HG03378 (cell line): Measurements from ENCODE around the gene JMJD6.
"Not testable (repeated sequence)": the region's sequence is repeated elsewhere in the genome, so short reads cannot be mapped to it uniquely, and the experiment has no call there.

Experiments used
- ATAC-seq: cut with Tn5 transposase; IDR thresholded peaks from one replicate; pipeline ENCODE4 v1.9.1; 2021; ENCODE audit warnings: mild to moderate bottlenecking, moderate library complexity; ENCODE audit not compliant: unreplicated experiment

The JMJD6 gene

GRCh38 chr17:76718516-76718915, 7.9 kb downstream of the JMJD6 start:
- no peak for ATAC-seq

GRCh38 chr17:76716839-76717215, 9.6 kb downstream of the JMJD6 start:
- ATAC-seq, result no peak

- no peak for ATAC-seq
These were observed 10.1 kb downstream of the JMJD6 start for GRCh38 chr17:76716146-76716838.

- ATAC-seq, result no peak
These were observed 10.9 kb downstream of the JMJD6 start for GRCh38 chr17:76715496-76715830.

GRCh38 chr17:76714822-76715495, 11.4 kb downstream of the JMJD6 start:
- ATAC-seq, result no peak

GRCh38 chr17:76714336-76714735, 12.1 kb downstream of the JMJD6 start:
- no peak for ATAC-seq

GRCh38 chr17:76713765-76714164, 12.6 kb downstream of the JMJD6 start:
- no peak for ATAC-seq

- not testable (repeated sequence) for ATAC-seq
These were observed 14.1 kb downstream of the JMJD6 start for GRCh38 chr17:76712321-76712720.

- ATAC-seq, result no peak
These were observed 15.4 kb downstream of the JMJD6 start, which contains the start of gene MXRA7 for GRCh38 chr17:76710863-76711611. Gene MXRA7 (minus strand): TSS chr17:76710965. CDS start chr17:76710946, 19 bp downstream.

GRCh38 chr17:76709951-76710862, 16.2 kb downstream of the JMJD6 start:
- ATAC-seq, result not testable (repeated sequence)

- no peak for ATAC-seq
These were observed 17.1 kb downstream of the JMJD6 start for GRCh38 chr17:76709077-76709950.

GRCh38 chr17:76707985-76708807, 18.2 kb downstream of the JMJD6 start:
- no peak for ATAC-seq

- ATAC-seq, result no peak
These were observed 19.6 kb downstream of the JMJD6 start for GRCh38 chr17:76706817-76707216.

- ATAC-seq, result no peak
These were observed 21.6 kb downstream of the JMJD6 start for GRCh38 chr17:76704805-76705204.

- ATAC-seq, result no peak
These were observed 23.3 kb downstream of the JMJD6 start for GRCh38 chr17:76702941-76703637.

GRCh38 chr17:76702076-76702475, 24.3 kb downstream of the JMJD6 start:
- no peak for ATAC-seq

GRCh38 chr17:76701471-76701967, 24.9 kb downstream of the JMJD6 start:
- ATAC-seq, result no peak
